Thymus (tissue), 11 donors: ENCODE results near the gene CCDC12. TPM values are rescaled to one million over a fixed set of nuclear protein-coding genes. Genes with fewer than 3 reads are reported as not detected.

Experiments used
- DNase-seq, 9 donors: peaks; one replicate each; pipeline ENCODE4 v3.0.0-alpha.2; 2013; ENCODE audit warnings: low spot score in 9 of 9, low read depth in 6 of 9, missing footprints in 1 of 9
- H3K27ac ChIP-seq, 2 donors: one replicate each; pipeline ENCODE4 v1.5.1; 2013; ENCODE audit warnings: control low read depth in 1 of 2, low read depth in 1 of 2, low read length in 1 of 2, mild to moderate bottlenecking in 1 of 2, moderate library complexity in 1 of 2
- H3K27me3 ChIP-seq, 2 donors: one replicate each; pipeline ENCODE4 v1.5.1; 2013; ENCODE audit warnings: low read length in 1 of 2; ENCODE audit not compliant: control insufficient read depth in 2 of 2, insufficient read depth in 1 of 2
- H3K36me3 ChIP-seq, 2 donors: one replicate each; pipeline ENCODE4 v1.5.1; 2013; ENCODE audit warnings: low read length in 1 of 2, mild to moderate bottlenecking in 1 of 2, moderate library complexity in 1 of 2; ENCODE audit not compliant: control insufficient read depth in 2 of 2, insufficient read depth in 2 of 2
- H3K4me1 ChIP-seq, 2 donors: one replicate each; pipeline ENCODE4 v1.5.1; 2013; ENCODE audit warnings: low read length in 2 of 2; ENCODE audit not compliant: control insufficient read depth in 2 of 2, insufficient read depth in 2 of 2
- H3K4me3 ChIP-seq, 2 donors: one replicate each; pipeline ENCODE4 v1.5.1; 2013; ENCODE audit warnings: low read length in 2 of 2, control low read depth in 1 of 2, mild to moderate bottlenecking in 1 of 2
- H3K9me3 ChIP-seq, 2 donors: one replicate each; pipeline ENCODE4 v1.5.1; 2013; ENCODE audit warnings: low read length in 1 of 2, mild to moderate bottlenecking in 1 of 2; ENCODE audit not compliant: control insufficient read depth in 2 of 2, insufficient read depth in 1 of 2
- WGBS: extraction: QIAGEN DNeasy Blood & Tissue Kit; methylation state at CpG from one replicate; pipeline ENCODE4 v1.1.7; 2013; 5-methylcytosine and 5-hydroxymethylcytosine counted together
- polyA plus RNA-seq: library from polyadenylated mRNA; stranded (reverse); fragments of 200-250 nt; gene quantifications from one replicate; pipeline ENCODE4 v1.2.3, GENCODE V29; 2013
- total RNA-seq: library from RNA; stranded (reverse); fragments of 120-200 nt; gene quantifications from one replicate; pipeline ENCODE4 v1.2.4, GENCODE V29; 2013
- donor health status: healthy.

CCDC12 gene
- total and polyA plus RNA-seq, 2 donors, result 47.4 to 83.9 TPM

DNA sequence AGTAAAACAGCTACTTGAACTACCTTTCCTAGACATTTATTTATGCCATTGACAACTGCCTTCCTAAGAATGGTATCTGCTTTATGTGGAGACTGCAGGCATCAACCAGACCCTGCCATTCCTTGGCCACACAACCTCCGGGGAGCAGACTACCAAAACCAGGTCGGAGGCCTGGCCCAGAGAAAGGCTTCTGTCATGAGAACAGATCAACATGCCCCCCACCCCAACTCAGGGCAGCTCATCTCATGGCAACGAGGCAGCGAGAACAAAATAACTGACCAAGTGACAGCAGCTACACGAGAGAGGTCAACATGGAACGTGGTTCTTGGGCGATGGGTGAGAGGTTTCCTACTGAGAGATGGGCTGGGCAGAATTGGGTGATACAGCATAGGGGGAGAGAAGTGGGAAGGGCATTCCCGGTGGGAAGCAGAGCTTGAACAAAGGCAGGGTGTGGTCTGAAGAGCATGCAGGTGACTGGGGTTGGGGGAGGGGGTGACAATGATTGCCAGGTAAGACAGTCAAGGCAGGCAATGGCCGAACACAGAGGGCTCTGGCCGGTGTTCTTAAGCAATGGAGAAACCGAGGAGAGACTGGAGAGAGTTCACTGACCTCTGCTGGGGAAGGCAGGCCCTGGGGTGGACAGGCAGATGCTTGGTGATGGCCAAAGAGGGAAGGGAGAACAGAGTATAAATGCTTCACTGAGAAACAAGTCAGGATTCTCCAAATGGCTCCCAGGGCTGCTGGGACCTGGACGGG lies 33.9 kb downstream of the CCDC12 start:
- DNase-seq, result no peak
- H3K9me3 ChIP-seq, result peaks cover 0 to 5% of the 10 kb centered on the region in 2 donors
- H3K4me1 ChIP-seq, result peaks cover 8 to 70% of the 10 kb centered on the region in 2 donors
- WGBS, result 96% methylated on average over 12 of the region's 12 CpGs
- H3K36me3 ChIP-seq, result peaks cover 37 to 52% of the 10 kb centered on the region in 2 donors
- no peak overlapping the region for H3K27ac ChIP-seq
- H3K27me3 ChIP-seq, result no peaks in the 10 kb centered on the region
- no peak overlapping the region for H3K4me3 ChIP-seq

DNA sequence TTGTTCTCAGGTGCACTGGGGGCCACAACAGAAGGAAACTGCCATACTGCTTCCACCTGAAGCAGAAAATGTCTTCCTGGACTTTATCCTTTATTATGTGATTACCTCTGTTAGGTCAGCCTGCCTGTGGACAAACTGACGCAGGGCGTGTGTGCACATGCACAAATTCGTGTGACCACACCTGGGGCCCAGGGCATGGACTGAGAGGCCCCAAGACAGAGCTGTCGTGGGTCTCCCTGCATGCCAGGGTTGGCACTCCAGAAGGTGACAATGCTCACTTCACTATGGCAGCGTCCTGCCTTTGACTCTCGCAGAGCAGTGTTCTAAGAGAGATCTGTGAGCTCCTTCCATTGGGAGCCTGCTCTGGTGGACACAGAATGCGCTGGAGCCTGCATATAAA lies 34.5 kb downstream of the CCDC12 start:
- H3K27me3 ChIP-seq, result no peaks in the 10 kb centered on the region
- H3K9me3 ChIP-seq, result peaks cover 0 to 5% of the 10 kb centered on the region in 2 donors
- H3K36me3 ChIP-seq, result peaks cover 42 to 57% of the 10 kb centered on the region in 2 donors
- 98% methylated on average over 7 of the region's 7 CpGs for WGBS
- DNase-seq, result no peak
- H3K4me3 ChIP-seq, result no peak overlapping the region
- no peak overlapping the region for H3K27ac ChIP-seq
- peaks cover 2 to 64% of the 10 kb centered on the region in 2 donors for H3K4me1 ChIP-seq

DNA sequence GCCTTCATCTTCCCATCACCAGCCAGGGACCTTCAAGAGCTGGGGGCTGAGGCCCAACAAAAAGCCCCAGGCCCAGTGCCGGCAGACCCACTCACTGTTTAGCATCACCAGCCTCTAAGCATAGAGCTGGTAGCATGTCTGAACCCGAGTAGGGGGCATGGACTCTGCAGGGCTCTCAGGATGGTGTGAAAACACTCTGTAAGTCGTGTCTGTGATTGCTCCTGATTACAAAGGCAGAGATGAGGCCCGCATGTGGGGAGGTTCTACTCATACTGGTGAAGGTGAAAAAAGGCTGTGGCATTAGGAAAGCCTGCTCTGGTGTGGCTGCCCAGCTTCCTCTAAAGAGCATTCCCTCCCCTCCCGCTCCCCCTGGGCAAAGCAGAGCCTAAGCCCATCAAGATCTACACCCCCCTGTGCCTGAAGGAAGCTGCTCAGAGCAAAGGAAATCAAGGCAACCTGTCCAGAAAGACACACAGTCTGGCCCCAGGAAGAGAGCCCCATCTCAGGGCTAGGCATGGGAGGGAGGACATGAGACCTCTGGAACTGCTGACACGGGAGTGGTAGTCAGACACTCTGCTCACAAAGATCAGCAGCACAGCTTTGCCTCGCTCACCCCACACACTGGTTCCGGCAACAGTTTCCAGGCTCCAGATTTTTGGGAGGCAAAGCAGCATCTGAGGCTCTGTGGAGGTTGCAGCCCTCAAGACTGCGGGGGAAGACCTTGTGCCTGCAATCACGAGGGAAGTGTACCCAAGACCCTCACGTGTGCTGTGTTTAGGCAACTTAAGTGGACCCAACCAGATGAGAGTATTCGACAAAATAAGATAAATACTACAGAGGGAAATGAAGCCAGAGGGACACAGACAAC lies 36.7 kb downstream of the CCDC12 start:
- Histone ChIP-seq H3K36me3 (peaks cover 59 to 65% of the 10 kb centered on the region in 2 donors), H3K27ac (no peak overlapping the region), H3K4me1 (peaks cover 0 to 52% of the 10 kb centered on the region in 2 donors), H3K27me3 (no peaks in the 10 kb centered on the region), H3K4me3 (no peak overlapping the region), H3K9me3 (peaks cover 0 to 5% of the 10 kb centered on the region in 2 donors)
- no peak for DNase-seq
- 90% methylated on average over 12 of the region's 12 CpGs for WGBS

DNA sequence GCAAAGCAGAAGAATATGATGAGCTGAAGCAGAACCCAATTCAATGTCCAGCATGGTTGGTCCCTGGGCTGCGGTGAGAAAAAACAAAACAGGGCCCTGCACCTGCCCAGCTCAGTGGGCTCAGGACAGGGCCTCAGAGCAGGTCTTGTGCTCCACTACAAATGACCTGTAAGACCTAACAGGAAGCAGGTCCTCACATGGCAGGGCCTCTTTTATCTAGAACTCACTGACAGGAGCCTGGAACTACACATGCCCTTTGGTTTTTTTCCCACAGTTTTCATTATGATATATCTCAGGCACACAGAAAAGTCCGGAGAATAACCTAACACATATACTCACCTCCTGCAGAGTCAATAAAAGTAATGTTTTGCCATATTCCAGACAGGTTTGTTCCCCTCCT lies 38.4 kb downstream of the CCDC12 start:
- peaks cover 70 to 78% of the 10 kb centered on the region in 2 donors for H3K36me3 ChIP-seq
- H3K4me1 ChIP-seq, result peaks cover 3 to 45% of the 10 kb centered on the region in 2 donors
- H3K27me3 ChIP-seq, result no peaks in the 10 kb centered on the region
- no peak overlapping the region for H3K4me3 ChIP-seq
- no peak for DNase-seq
- no peaks in the 10 kb centered on the region for H3K9me3 ChIP-seq
- WGBS, result 97% methylated on average over 2 of the region's 2 CpGs
- no peak overlapping the region for H3K27ac ChIP-seq

DNA sequence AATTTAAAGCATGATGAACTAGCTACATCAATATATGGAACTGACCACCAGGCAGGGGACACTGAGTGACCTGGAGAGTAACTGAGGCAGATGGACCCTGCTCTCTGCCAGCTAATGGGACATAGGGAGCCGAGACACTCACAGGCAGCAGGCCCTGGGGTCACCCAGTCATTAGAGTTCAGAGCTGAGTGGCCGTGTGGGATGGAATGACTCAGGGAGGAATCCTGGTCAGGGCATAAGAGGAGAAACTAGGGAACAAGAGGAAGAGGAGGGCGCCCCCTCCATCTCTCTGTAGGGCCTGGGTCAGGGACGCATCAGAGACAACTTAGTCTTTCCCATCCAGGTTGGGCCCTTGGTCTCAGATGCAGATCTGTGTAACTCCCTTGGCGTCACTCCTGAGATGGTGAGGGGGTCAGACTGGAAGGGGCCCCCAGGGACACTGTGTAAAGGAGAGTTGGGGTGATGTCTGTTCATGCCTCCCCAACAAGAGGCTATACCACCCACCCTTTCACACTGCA lies 39.8 kb downstream of the CCDC12 start:
- WGBS, result over 99% methylated on average over 5 of the region's 5 CpGs
- no peak for DNase-seq
- H3K27me3 ChIP-seq, result no peaks in the 10 kb centered on the region
- H3K9me3 ChIP-seq, result no peaks in the 10 kb centered on the region
- peaks cover 8 to 48% of the 10 kb centered on the region in 2 donors for H3K4me1 ChIP-seq
- no peak overlapping the region for H3K4me3 ChIP-seq
- H3K36me3 ChIP-seq, result peaks cover 70 to 77% of the 10 kb centered on the region in 2 donors
- no peak overlapping the region for H3K27ac ChIP-seq

DNA sequence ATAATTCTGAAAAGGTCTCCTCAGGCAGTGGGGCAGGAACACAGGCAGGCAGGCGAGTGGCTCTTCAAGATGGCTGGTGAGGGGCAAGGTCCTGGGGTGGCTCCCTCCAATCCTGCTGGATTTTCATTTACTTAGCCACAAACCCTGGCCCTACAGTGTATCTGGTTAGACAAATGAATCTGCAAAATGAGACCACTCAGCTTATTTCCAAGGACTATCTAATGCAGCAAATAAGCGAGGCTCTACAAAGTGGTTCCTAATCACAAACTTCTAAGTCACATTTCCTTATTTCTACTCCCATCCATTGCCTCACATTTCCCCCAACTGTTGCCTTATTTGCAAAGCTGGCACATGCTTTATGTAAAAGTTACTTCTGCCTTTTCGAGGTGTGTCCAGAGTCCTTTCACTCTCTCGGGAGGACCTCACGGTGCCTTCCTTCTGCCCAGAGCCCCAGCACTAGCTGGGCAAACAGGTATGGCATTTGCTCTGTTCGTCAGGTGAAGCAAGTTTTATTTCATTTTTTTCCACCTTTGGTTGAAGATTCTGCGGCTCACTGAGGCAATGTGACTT lies 40.5 kb downstream of the CCDC12 start:
- Histone ChIP-seq H3K27ac (no peak overlapping the region), H3K4me3 (no peak overlapping the region), H3K4me1 (peaks cover 11 to 53% of the 10 kb centered on the region in 2 donors), H3K27me3 (no peaks in the 10 kb centered on the region), H3K9me3 (no peaks in the 10 kb centered on the region), H3K36me3 (peaks cover 71 to 80% of the 10 kb centered on the region in 2 donors)
- no peak for DNase-seq
- 97% methylated on average over 7 of the region's 7 CpGs for WGBS

DNA sequence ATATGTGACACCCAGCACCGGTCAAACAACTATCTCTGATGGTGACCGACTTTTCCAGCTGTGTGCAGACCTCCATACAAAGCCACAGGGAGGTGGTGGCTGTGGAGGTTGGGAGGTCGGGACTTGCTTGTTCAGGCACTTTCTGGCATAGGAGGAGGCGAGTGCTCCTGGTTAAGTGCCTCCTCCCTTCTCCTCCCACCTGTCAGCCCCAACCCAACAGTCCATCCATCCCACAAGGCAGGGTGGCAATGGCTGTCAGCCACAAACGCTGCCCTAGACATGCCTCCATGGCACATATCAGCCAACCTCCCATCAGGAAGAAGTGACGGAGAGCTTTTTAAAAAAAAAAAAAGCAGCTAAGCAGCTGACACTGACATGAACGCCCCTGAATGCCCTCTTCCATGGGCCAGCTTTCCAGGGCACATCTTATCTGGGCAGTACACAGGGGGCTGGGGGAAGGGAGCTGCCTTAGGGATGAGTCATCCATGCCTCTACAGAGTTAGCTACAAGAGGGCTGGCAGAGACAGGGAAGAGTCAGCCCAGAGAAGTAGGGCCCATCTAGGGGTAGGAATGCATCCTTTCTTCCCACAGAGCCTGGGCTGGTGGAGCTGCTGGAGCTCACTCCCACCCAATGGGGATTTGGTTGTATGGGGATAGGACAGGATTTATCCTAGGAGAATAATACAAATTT lies 41.2 kb downstream of the CCDC12 start:
- 96% methylated on average over 7 of the region's 7 CpGs for WGBS
- no peak for DNase-seq
- Histone ChIP-seq H3K27ac (no peak overlapping the region), H3K36me3 (peaks cover 66 to 77% of the 10 kb centered on the region in 2 donors), H3K4me1 (peaks cover 11 to 56% of the 10 kb centered on the region in 2 donors), H3K27me3 (no peaks in the 10 kb centered on the region), H3K9me3 (no peaks in the 10 kb centered on the region), H3K4me3 (no peak overlapping the region)

DNA sequence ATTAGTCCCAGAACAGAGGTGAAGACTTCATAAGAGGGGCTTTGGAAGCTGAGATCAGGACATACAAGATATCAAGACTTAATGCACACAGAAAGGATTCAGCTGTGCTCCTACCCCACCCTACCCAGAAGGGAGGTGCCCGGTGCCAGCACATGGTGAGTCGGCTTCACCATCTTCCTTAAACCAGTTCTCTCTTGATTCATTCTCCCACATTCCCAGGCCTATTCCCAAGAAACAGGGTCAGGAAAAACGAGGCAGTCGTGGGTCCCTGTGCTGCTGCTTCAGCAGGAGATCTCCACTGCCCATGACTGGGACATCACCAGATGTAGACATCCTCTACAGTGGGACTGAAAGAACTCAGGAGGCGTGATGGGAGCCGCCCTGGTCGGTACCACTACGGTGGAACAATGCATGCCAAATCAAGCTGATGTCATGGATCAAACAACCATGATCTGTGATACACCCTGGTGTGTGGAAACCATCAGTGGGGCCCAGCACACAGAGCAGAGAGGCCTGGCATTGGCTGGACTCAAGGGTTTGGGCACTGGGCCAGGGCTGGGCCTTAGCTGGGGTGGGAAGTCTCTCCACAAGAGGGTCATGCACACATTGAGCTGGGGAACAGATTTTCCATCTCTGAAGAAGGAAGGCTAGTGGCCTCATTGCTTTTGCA lies 41.9 kb downstream of the CCDC12 start:
- Histone ChIP-seq H3K27ac (peak overlapping the region in 1 of 2 donors; percentile 8), H3K4me1 (peaks cover 11 to 52% of the 10 kb centered on the region in 2 donors), H3K9me3 (no peaks in the 10 kb centered on the region), H3K4me3 (no peak overlapping the region), H3K36me3 (peaks cover 59 to 70% of the 10 kb centered on the region in 2 donors), H3K27me3 (no peaks in the 10 kb centered on the region)
- no peak for DNase-seq
- 93% methylated on average over 8 of the region's 8 CpGs for WGBS
